Activated naive CD4-positive, alpha-beta T cell treated with anti-CD3 and anti-CD28 coated beads, Interleukin-2, amount 50 U/mL, for 24 hours (primary cell): Measurements from ENCODE around the gene BLM.
"Not testable (repeated sequence)": the region's sequence is repeated elsewhere in the genome, so short reads cannot be mapped to it uniquely, and the experiment has no call there.

Experiments used
- H3K27ac Mint-ChIP-seq: one replicate; pipeline ENCODE4 v1.8.0; 2021; ENCODE audit warnings: mild to moderate bottlenecking, mixed read lengths
- H3K27me3 Mint-ChIP-seq: one replicate; pipeline ENCODE4 v1.8.0; 2021; ENCODE audit warnings: mixed read lengths
- H3K36me3 Mint-ChIP-seq: one replicate; pipeline ENCODE4 v1.8.0; 2021; ENCODE audit warnings: mixed read lengths
- H3K4me1 Mint-ChIP-seq: one replicate; pipeline ENCODE4 v1.8.0; 2021; ENCODE audit warnings: mixed read lengths
- H3K4me3 Mint-ChIP-seq: one replicate; pipeline ENCODE4 v1.8.0; 2021; ENCODE audit warnings: mild to moderate bottlenecking, mixed read lengths
- H3K9me3 Mint-ChIP-seq: one replicate; pipeline ENCODE4 v1.8.0; 2021; ENCODE audit warnings: mixed read lengths

BLM gene

DNA sequence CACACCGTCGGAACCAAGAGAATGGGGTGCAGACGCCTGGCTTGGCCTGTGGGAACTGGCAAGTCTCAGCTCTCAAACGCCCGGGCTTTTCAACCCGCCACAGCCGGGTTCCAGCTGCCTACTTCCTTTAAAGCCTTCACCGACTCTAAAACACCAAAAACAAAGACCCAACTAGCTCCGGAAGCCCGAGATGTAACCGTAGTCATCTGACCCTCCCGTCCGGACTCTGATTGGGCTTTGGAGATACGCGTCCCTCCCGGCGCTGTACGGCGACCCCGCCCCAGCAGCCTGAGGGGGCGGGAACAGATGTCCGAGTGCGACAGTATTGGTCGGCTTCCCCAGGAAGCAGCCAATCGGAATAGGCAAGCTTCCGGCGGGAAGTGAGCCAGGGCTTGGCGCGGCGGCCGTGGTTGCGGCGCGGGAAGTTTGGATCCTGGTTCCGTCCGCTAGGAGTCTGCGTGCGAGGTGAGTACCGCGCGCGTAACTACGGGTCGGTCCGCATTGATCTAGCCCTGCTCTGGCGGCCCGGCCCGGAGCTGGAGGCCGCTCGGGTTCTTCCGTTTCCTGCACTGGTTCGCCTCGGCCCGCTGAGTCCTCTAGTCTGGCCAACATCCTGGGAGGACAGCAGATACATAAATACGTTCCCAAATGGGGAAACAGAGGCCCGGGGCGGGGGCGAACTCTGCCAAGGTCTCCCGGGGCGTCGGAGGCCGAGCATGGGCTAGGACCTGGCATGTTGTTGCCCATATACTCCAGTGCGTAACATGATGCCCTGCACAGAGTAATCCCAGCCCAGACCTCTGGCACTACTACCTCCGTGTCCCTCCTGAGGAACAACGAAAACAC, at the start of gene BLM:
Gene BLM, plus strand, starts transcription at position 371 of the 846 bp plus-strand sequence. CDS start 30,047 bp downstream, outside the sequence.
- H3K4me1 Mint-ChIP-seq, result peaks cover 21% of the 10 kb centered on the region
- H3K36me3 Mint-ChIP-seq, result no peaks in the 10 kb centered on the region
- H3K9me3 Mint-ChIP-seq, result no peaks in the 10 kb centered on the region
- H3K27ac Mint-ChIP-seq, result peak within 1 kb of the TSS; percentile 94
- no peaks in the 10 kb centered on the region for H3K27me3 Mint-ChIP-seq
- H3K4me3 Mint-ChIP-seq, result peak within 1 kb of the TSS; percentile 97

DNA sequence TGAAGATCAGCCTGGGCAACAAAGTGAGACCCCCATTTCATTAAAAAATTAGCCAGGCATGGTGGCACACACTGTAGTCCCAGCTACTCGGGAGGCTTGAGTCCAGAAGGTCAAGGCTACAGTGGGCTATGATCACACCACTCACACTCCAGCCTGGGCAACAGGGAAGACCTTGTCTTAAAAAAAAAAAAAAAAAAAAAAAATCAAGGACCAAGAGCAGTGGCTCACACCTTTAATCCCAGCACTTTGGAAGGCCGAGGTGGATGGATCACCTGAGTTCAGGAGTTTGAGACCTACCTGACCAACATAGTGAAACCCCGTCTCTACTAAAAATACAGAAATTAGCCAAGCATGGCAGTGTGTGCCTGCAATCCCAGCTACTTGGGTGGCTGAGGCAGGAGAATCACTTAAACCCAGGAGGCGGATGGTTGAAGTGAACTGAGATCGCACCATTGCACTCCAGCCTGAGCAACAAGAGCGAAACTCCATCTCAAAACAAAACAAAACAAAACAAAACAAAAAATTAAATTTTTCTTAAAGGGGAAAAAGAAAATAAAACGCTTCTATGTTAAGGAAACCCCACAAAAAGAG, 49.3 kb upstream of the BLM start:
- not testable (repeated sequence) for H3K27me3 Mint-ChIP-seq, H3K27ac Mint-ChIP-seq, H3K36me3 Mint-ChIP-seq

DNA sequence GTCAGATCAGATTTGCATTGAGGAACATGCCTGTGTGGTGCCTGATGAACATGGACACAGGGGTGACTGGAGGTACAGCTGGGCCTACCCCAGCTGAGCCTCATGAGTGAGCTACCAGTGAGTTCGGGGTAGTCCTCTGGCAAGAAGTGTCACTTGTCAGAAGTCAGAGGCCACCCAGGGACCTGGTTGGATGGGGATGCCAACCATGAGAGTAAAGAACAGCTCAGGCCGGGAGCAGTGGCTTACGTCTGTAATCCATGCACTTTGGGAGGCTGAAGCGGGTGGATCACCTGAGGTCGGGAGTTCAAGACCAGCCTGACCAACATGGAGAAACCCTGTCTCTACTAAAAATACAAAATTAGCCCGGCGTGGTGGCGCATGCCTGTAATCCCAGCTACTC, 46.5 kb upstream of the BLM start:
- H3K4me1 Mint-ChIP-seq, result peaks cover 15% of the 10 kb centered on the region
- not testable (repeated sequence) for H3K4me3 Mint-ChIP-seq, H3K27me3 Mint-ChIP-seq, H3K9me3 Mint-ChIP-seq, H3K36me3 Mint-ChIP-seq, H3K27ac Mint-ChIP-seq

More for the DNA sequence above, 49.3 kb upstream of the BLM start:
- not testable (repeated sequence) for H3K4me3 Mint-ChIP-seq, H3K9me3 Mint-ChIP-seq
- H3K4me1 Mint-ChIP-seq, result peaks cover 28% of the 10 kb centered on the region

DNA sequence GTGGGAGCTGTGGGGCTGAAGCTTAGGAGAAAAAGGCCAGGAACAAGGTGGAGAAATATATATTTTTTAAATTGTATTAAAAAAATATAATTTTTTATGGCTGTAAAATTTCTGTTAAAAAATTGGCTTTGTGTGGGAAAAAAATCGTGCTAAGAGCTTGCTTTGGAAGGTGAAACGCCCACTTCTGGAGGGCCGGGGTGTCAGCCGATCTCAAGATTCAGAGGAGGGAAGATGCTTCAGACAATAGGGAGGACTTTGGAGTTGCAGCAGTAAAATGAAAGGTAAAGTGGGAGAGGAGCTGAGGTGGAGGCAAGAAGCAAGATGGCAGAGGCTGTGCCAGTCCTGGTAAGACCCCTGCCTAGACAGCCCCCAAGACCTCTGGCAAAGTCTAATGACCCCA, 45.9 kb upstream of the BLM start:
- Mint-ChIP-seq H3K27me3 (no peaks in the 10 kb centered on the region), H3K4me3 (no peak overlapping the region), H3K9me3 (no peaks in the 10 kb centered on the region), H3K27ac (no peak overlapping the region), H3K4me1 (peaks cover 11% of the 10 kb centered on the region), H3K36me3 (no peaks in the 10 kb centered on the region)

DNA sequence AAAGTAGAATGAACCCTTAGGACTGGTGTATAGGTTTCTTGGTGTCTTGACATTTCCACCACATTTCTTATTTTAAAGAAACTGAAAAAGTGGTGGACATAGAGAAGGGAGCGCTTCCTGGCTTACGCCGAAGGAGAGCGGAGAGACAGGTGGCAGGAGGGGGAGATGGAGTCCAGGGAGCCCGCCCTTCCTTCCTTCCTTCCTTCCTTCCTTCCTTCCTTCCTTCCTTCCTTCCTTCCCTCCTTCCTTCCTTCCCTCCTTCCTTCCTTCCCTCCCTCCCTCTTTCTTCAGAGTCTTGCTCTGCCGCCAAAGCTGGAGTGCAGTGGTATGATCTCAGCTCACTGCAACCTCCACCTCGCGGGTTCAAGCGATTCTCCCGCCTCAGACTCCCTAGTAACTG, 43.8 kb upstream of the BLM start:
- not testable (repeated sequence) for H3K4me3 Mint-ChIP-seq, H3K9me3 Mint-ChIP-seq, H3K27me3 Mint-ChIP-seq, H3K36me3 Mint-ChIP-seq, H3K27ac Mint-ChIP-seq
- H3K4me1 Mint-ChIP-seq, result peaks cover 13% of the 10 kb centered on the region

DNA sequence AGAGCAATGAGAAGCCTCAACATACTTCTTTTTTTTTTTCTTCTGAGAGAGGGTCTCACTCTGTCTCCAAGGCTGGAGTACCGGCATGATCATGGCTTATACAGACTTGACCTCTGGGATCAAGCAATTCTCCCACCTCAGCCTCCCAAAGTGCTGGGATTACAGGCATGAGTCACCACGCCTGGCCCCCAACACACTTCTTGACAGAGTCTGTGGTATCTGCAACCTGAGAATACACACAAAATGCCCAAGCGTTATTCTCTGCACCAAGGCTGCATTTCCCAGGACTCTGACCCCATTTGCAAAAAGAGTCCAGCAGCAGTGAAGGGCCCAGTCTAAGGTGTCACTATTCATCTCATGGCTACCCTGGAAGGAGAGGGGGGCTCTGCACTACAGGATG, 42.7 kb upstream of the BLM start:
- H3K4me1 Mint-ChIP-seq, result peaks cover 22% of the 10 kb centered on the region
- no peaks in the 10 kb centered on the region for H3K27me3 Mint-ChIP-seq
- no peak overlapping the region for H3K27ac Mint-ChIP-seq
- no peaks in the 10 kb centered on the region for H3K36me3 Mint-ChIP-seq
- no peaks in the 10 kb centered on the region for H3K9me3 Mint-ChIP-seq
- H3K4me3 Mint-ChIP-seq, result no peak overlapping the region

DNA sequence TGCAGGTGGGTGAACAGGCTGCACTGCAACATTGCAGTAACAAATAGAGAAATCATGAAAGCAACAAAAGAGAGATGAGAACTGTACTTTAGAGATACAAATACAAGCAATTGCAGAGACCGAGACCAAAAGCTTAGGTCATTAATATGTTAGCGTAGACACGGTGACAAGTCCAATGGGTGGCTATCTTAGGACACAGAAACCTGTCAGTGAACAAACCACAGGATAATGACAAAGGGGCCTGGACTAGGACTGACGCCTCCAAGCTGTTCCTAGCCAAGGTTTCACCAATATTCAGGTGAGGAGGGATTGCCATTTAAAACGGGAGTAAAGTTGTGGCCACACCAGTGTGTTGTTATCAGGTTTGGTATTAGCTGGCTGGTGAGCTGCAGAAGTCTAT, 41.7 kb upstream of the BLM start:
- Mint-ChIP-seq H3K27me3 (no peaks in the 10 kb centered on the region), H3K4me1 (peaks cover 32% of the 10 kb centered on the region), H3K9me3 (no peaks in the 10 kb centered on the region), H3K4me3 (no peak overlapping the region), H3K36me3 (no peaks in the 10 kb centered on the region), H3K27ac (no peak overlapping the region)

DNA sequence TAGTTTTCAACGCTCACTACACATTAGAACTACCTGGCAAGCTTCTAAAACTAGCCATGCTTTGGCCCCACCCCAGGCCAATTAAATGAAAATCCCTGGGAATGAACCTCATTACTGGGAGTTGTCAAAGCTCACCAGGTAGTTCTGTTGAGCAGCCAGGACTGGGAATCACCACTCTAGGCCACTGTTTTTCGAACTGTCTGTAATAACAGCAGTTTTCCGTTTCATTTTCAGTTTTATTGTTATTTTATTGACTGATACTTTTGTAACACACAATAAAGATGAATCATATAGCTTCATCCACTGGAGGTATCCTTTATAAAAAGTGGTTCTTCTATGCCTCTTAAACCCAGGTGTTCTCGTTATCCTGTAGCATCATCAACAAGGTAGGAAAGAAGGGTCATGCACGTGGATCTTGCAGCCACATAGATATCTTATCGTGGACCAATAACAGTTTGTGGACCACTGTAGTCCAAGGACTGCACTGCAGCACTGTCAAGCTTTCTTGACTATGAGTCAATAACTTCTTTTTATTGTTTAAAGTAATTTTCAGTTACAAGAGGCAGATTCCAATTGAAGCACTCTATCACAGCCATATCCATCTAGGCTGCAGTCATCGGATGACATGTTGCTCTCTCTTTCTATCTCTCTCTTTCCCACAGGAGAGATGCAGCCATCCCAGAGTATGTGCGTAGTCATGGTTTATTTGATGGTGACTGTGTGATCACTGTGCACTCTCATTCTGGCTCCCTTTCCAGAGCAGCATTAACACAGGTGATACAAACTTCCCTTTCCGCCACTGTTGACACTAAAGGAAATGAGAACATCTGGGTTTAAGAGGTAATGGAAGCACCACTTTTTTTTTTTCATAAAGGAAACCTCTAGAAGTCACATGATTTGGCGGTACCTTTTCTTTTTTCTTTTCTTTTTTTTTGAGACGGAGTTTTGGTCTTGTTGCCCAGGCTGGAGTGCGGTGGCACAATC, 39.0 kb upstream of the BLM start:
- no peaks in the 10 kb centered on the region for H3K9me3 Mint-ChIP-seq
- H3K4me1 Mint-ChIP-seq, result peaks cover 34% of the 10 kb centered on the region
- H3K36me3 Mint-ChIP-seq, result no peaks in the 10 kb centered on the region
- H3K27ac Mint-ChIP-seq, result peak overlapping the region; percentile 80
- no peaks in the 10 kb centered on the region for H3K27me3 Mint-ChIP-seq
- peak overlapping the region; percentile 62 for H3K4me3 Mint-ChIP-seq

DNA sequence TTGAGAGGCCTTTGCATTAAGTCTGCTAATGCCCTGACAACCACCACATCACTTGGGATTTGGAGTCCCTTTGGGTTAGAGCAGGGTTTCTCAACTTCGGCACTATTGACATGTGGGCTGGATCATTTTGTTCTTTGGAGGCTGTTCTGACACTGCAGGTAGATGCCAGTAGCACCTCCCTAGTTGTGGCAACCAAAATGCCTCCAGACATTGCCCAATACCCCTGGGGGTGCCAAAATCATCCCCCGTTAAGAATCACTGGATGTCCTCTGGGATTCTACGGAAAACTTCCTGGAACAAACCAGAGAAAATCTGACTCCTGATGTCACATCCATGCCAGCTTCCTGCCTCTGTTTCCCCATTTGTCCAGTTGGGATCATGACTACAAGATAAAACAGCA, 37.2 kb upstream of the BLM start:
- Mint-ChIP-seq H3K4me3 (no peak overlapping the region), H3K4me1 (peaks cover 42% of the 10 kb centered on the region), H3K27ac (no peak overlapping the region), H3K9me3 (no peaks in the 10 kb centered on the region), H3K27me3 (no peaks in the 10 kb centered on the region), H3K36me3 (no peaks in the 10 kb centered on the region)

DNA sequence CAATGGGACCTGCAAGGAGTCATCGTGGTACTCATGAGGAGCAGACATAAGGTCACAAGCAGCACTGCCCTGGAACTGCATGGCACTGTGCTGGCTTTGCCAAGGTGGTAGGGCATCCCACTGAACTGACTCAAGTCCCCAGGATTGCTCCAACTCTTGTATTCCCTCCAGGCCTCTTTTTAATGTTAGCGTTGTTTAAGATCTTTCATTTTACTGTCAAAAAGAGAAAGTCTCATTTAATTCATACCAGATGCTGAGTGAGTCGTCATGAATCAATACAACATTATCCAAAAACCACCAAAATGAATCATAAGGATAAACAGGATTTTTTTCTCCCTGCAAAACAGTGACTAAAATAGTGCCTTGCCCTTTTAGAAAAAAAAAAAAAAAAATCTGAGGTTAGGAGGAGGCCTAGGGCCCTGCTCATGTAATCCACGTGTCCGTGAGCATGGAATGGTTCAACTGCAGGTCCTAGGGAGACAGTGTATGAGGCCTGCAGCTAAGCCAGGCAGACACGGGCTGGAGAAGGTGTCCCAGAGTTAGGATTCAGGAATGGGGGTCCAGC, 36.7 kb upstream of the BLM start:
- peak overlapping the region; percentile 3 for H3K4me3 Mint-ChIP-seq
- H3K4me1 Mint-ChIP-seq, result peaks cover 44% of the 10 kb centered on the region
- H3K36me3 Mint-ChIP-seq, result no peaks in the 10 kb centered on the region
- H3K27ac Mint-ChIP-seq, result peak overlapping the region; percentile 17
- H3K27me3 Mint-ChIP-seq, result no peaks in the 10 kb centered on the region
- H3K9me3 Mint-ChIP-seq, result no peaks in the 10 kb centered on the region

DNA sequence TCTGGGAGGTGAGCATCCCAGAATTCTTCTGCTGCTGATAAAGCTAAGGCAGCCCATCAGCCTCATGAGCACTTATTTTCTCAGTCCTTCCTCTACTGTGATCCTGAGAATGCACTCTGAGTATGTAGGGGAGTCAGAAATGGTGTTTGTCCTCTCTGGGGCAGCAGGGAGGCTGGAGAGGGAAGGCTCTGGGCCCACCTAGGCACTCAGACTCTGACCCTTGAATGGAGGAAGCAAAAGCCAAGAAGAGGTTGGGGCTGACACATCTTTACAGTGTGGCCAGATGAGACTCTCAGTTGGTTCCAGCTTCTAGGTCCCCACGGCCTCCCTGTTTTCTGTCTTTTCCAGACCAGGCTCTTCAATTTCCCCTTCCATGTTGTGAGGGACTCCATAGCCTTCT, 36.1 kb upstream of the BLM start:
- H3K9me3 Mint-ChIP-seq, result no peaks in the 10 kb centered on the region
- H3K4me3 Mint-ChIP-seq, result no peak overlapping the region
- H3K4me1 Mint-ChIP-seq, result peaks cover 48% of the 10 kb centered on the region
- no peaks in the 10 kb centered on the region for H3K36me3 Mint-ChIP-seq
- no peaks in the 10 kb centered on the region for H3K27me3 Mint-ChIP-seq
- no peak overlapping the region for H3K27ac Mint-ChIP-seq

DNA sequence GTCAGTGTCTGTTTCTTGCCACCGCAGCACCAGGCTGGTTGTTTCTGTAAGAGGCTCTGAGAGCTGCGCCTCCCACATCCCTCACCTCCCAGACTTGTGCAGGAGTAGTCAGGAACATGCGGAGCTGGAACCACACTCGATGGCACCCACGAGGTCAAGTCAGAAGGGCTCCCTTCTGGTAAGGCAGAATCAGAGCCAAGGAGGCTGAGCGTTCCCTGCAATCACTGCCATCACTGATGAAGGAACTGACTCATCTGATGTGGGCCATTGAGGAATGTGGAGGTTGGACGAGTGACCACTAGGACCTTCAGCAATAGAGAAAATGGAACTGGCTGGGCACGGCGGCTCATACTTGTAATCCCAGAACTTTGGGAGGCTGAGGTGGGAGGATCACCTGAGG, 35.7 kb upstream of the BLM start:
- no peaks in the 10 kb centered on the region for H3K36me3 Mint-ChIP-seq
- no peak overlapping the region for H3K4me3 Mint-ChIP-seq
- H3K27ac Mint-ChIP-seq, result no peak overlapping the region
- no peaks in the 10 kb centered on the region for H3K27me3 Mint-ChIP-seq
- peaks cover 52% of the 10 kb centered on the region for H3K4me1 Mint-ChIP-seq
- no peaks in the 10 kb centered on the region for H3K9me3 Mint-ChIP-seq

DNA sequence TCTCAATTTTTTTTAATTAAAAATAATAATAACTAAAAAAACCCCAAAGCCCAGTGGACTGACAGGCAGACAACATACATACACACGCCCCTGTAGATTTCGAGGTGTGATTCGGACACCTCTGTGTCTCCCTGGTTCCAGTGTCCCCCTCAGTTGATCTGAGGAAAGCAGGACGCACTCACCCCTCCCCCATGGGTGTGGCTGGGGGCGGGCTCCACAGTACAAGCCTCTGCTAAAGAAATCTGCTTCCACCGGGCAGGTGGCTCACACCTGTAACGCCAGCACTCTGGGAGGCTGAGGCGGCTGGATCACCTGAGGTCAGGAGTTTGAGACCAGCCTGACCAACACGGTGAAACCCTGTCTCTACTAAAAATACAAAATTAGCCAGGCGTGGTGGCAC, 33.8 kb upstream of the BLM start:
- Mint-ChIP-seq H3K27me3 (no peaks in the 10 kb centered on the region), H3K4me1 (peaks cover 57% of the 10 kb centered on the region), H3K27ac (no peak overlapping the region), H3K9me3 (no peaks in the 10 kb centered on the region), H3K36me3 (no peaks in the 10 kb centered on the region), H3K4me3 (no peak overlapping the region)

DNA sequence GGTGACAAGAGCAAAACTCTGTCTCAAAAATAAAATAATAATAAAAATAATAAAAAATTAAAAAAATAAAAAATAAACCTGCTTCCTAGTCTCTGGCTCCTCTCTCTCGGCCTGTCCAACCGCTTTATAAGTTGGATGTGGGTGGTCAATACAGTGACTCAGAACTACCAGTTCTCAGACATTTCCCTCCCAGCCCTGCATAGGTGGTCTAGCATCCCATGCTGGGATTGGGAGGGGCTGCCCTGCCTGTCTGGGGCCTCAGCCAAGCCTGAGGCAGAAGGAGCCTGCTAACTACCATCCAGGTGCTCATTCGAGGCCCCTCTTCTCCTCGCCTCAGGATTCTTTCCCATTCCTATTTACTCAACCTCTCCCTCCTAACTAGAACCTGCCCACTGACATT, 33.3 kb upstream of the BLM start:
- H3K36me3 Mint-ChIP-seq, result no peaks in the 10 kb centered on the region
- no peaks in the 10 kb centered on the region for H3K27me3 Mint-ChIP-seq
- no peaks in the 10 kb centered on the region for H3K9me3 Mint-ChIP-seq
- peak overlapping the region; percentile 36 for H3K27ac Mint-ChIP-seq
- H3K4me3 Mint-ChIP-seq, result no peak overlapping the region
- peaks cover 56% of the 10 kb centered on the region for H3K4me1 Mint-ChIP-seq

DNA sequence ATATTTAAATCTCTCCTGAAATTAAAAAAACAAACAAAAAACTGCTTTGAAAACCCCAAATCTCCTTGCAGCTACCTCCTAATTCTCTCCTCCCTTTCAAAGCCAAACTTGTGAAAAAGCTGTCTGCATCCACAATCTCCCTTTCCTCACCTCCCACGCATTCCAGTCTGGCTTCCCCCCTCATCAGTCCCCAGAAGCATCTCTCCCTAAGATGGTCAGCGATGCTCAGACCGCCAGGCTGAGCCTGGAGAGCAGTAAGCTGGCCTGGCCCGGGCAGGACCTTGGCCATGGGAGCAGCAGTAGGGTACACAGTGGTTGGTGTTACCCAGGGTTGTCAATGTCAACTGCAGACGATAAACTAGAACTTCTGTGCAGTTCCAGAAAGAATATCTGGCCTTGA, 32.9 kb upstream of the BLM start:
- Mint-ChIP-seq H3K4me1 (peaks cover 52% of the 10 kb centered on the region), H3K27ac (peak overlapping the region; percentile 36)

More for the DNA sequence above, 32.9 kb upstream of the BLM start:
- Mint-ChIP-seq H3K27me3 (no peaks in the 10 kb centered on the region), H3K36me3 (no peaks in the 10 kb centered on the region), H3K4me3 (no peak overlapping the region), H3K9me3 (no peaks in the 10 kb centered on the region)
